NCI-H146 treated with DMSO at 0.1 percent for 48 hours (cell line): ENCODE results near the gene CCDC28B.

ENCODE experiments used
- DNase-seq: peaks from one replicate; lab custom pipeline; 2025; ENCODE audit not compliant: unreplicated experiment; lab: John Stamatoyannopoulos, UW

Gene CCDC28B

DNA sequence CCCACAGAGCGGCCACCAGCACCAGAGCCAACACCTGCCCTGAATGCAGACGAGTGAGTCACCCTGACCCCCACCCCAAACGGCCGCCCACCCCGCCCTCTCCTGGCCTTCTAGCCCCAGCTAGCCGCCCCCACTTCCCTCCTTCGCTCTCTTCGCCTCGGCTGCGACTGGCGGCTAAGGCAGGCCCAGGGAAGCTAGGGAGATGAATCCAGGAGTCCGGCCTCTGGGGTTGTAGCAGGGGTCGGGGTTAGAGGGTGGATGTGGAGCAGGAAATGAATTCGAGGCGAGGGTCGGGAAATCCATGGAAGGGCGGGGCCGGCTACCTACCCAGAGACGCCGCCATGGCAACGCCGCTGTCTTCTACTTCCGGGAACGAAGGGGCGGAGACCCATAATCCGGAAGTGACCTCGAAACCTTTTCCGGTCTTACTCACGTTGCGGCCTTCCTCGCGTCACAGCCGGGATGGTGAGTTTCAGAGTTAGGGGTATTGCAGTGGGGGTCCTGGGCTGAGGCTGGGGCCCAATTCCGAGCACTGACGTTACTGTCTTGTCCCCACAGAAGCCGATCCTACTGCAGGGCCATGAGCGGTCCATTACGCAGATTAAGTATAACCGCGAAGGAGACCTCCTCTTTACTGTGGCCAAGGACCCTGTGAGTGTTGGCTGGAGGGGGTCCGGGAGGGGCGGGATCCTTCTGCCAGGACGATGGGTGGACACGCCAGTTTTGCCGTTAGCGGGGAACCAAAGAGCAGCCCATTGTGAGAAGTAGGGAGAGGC is 21.8 kb downstream of the CCDC28B start, which contains the start of the genes EIF3I and TMEM234:
EIF3I (plus strand) TSS at position 428 of the 776 bp plus-strand sequence; CDS start at position 463, 35 bp downstream.
TMEM234 (minus strand) TSS at position 374 of the 776 bp plus-strand sequence; CDS start at position 343, 31 bp downstream.
- DNase-seq: peak; percentile 61

DNA sequence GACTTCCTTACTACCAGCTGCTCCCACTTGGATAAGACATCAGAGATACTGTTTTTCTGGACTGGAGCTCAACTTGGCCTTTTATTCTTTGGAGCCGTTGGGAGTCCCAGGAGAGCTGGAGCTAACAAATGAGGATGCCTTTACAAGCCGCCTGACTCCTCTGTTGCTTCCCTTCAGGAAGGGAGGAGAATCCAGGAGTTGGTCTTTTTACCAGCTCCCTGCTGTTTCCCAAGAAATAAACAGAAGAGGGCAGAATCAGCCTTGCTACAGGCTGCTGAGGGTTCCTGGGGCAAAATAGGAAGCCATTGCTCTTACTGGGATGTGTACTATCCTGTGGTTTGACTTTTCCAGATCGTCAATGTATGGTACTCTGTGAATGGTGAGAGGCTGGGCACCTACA is 23.3 kb downstream of the CCDC28B start:
- DNase-seq: no peak

DNA sequence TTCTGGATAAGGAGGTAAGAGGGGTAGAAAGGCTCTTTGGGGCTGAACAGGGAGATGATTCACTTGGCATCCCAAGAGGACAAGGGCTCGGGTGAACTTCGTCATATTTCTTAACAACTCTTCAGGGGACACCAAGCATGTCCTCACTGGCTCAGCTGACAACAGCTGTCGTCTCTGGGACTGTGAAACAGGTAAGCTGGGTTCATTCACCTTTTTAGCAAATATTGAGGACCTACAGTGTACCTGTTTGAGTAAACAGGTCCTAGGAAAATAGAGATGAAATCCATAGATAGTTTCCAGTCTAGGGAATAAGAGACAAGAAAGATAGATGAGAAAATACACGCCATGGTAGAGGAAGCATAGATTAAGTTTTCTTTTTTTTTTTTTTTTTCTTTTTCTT is 23.9 kb downstream of the CCDC28B start:
- DNase-seq: no peak

DNA sequence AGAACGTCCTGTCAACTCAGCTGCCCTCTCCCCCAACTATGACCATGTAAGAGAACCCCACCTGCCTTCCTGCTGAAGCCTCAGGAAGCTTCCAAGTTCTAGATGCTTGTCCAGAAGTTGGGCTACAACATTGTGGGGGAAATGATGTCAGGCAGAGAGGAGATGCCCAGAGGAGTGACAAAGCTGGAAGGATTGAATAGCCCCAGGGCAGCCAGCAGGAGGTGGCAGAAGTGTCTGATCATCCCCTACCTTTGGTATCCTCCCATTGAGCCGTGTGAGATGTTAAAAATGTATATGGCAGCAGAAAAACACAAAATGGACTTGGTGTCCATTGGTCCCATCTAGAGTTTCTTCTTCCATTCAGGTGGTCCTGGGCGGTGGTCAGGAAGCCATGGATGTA is 28.4 kb downstream of the CCDC28B start:
- DNase-seq: no peak

DNA sequence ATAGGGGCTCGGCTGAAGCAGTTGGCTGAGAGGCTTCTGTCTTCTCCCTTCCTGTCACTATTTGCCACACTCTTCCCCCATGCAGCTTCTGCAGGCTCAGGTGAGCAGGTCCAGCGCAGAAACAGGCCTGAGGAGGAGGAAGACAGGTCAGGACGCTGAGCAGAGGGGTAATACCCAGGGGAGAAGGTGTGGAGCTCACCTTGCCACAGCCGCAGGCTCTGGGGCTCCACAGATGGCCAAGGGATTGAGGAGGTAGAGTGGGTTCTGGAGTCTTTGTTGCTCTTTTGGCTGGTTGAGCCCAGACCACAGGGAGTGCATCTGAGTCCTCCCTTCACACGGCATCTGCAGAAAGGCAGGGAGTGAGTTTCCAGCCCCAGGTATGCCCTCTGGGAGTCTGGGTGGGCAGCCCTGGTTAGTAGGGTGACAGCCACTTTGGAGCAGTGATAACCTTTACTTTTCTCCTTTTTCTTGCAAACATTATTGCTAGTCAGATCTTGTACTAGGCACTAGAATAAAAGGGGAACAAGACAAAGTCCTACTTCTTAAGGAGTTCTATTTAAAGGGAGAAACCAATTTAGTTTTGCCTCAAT is 31.5 kb downstream of the CCDC28B start:
- no peak for DNase-seq

- no peak for DNase-seq
These were observed 32.3 kb downstream of the CCDC28B start for GRCh38 chr1:32232558-32233304.

GRCh38 chr1:32234792-32235191 is 34.4 kb downstream of the CCDC28B start:
- DNase-seq: no peak

DNA sequence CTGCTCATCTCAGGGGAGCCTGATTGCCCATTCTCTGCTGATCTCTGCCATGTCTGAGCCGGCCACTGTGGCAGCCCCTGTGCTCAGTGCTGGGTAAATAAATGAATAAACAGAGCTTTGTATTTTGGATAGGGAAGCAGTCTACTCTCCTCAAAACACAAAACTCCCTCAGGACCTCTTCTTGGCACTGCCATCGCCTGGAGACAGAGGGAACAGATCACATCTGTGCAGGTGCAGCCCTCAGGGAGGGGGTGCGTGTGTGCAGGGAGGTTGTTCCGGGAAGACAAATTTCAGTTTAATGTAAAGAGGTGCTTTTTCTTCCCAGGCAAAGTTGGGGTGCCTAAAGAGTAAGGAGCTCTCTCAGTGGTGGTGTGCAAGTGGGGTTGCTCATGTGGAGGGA is 38.9 kb downstream of the CCDC28B start:
- no peak for DNase-seq

DNA sequence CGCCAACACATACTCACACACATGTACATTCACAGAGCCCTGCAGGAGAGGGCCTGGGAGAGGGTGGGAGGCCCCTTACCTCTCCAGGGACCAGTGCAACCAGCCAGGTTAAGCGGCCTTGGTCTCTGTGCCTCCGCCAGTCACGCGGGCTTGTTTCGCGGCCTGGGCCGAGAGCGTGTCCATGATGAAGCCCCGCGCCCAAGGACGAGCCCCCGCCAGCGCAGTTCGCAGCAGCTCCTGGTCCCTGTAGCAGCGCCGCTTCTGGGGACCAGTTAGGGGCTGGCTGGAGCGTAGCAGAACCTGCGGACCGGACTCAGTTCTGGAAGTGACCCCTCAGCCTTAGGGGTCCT is 39.4 kb downstream of the CCDC28B start:
- no peak for DNase-seq

- DNase-seq: peak; percentile 83
These were observed 40.0 kb downstream of the CCDC28B start for GRCh38 chr1:32240140-32240951.

GRCh38 chr1:32241001-32241763 is 40.8 kb downstream of the CCDC28B start:
- DNase-seq: peak; percentile 48

DNA sequence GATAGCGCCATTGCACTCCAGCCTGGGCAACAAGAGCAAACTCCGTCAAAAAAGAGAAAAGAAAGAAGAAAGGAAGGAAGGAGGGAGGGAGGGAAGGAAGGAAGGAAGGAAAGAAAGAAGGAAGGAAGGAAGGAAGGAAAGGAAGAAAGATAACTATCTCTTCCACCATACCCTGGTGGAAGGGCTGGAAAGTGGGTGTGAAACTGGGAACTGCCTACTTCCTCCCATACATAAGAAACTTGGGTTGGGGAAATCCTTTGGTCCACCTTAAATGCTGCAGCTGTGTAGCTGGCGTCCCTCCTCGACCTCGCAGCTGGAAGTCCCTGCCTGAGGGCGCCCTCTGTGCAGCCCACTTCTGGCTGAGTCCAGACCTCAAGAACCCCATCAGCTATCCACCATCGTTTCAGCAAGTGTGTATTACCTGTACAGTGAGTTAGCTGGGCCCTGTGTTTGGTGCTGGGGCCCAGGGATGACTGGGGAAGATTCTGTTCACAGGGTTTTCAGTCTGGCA is 42.0 kb downstream of the CCDC28B start:
- no peak for DNase-seq

- no peak for DNase-seq
These were observed 46.5 kb downstream of the CCDC28B start, which contains the start of gene FAM167B for GRCh38 chr1:32246888-32247273. Gene FAM167B (plus strand): TSS chr1:32247222. CDS start chr1:32247422, 200 bp downstream.

DNA sequence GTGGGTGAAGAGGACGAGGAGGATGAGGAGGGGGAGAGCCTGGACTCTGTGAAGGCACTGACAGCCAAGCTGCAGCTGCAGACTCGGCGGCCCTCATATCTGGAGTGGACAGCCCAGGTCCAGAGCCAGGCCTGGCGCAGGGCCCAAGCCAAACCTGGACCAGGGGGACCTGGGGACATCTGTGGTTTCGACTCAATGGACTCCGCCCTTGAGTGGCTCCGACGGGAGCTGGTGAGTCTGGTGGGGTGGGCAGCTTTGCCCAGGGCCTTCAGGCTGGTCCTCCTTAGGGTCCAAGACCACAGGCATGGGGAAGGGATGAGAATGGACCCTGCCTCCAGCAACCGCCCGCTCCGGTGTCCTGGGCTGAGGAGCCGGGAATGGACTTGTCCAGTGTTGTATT is 47.1 kb downstream of the CCDC28B start:
- no peak for DNase-seq

GRCh38 chr1:32247983-32248889 is 47.8 kb downstream of the CCDC28B start:
- peak; percentile 36 for DNase-seq

DNA sequence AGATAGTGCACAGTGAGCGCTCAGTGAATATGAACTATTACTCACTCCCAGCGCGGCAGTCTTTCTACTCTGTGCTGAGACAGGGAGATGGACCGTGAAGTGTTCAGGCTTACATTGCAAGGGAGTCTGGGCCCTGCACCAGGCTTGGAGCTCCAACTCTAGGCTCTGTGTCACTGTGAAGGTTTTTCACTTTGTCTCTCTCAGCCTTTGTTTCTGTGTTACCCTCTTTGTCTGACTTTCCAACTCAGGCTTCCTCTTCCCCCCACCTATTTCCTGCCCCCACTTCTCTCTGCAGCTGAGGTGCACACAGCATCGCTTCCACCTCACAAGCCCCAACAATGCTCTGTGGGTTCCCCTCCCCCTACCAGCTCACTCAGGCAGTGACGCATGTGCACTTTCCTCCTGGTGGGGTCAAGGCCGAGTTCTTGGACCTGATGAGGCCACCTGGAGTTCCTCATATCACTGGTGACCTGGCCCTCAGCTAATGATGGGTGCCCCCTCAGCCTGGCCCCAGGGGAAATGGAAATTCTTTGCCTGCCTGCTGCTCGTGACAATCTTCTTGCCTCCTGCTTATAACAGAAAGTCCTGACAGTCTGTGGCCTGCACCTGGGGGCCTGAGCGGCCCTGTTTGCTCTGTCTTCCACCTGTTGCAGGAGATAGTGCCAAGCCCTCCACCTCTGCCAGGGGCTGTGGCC is 49.6 kb downstream of the CCDC28B start:
- DNase-seq: no peak

DNA sequence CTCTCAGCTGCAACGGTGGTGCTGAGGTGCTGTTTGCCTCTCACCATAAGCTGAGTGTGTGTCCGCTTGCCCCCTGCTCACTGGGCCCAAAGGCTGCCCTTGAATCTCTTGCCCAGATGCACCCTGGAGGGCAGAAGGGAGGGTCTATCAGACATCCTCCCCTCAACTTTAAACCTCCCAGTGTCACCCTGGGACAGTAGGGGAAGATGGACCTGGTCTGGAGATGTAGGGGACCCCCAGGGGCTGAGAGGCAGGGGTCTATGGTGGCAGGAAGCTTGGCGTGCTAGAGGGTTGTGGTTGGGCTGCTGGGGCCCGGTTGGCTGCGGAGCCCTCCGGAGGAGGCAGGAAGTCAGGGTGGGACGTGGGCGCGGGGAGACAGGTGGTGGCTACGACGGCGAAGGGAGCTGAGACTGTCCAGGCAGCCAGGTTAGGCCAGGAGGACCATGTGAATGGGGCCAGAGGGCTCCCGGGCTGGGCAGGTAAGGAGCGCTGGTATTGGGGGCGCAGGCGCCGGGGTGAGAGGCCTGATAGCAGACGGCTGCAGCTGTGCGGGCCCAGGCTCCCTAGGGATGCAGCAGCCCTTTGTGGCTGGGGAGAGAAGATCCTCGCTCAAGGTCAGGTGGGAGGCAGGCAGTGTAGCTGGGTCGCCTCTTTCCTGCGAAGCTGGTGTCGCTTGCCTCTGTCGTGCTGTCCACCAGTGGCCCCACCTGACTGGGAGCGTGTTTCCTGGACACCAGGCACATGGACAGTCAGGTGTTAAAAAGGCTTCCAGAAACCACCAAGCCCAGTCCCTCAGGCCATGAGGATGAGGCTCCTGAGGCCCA is 50.7 kb downstream of the CCDC28B start, which contains the start of gene LCK:
LCK (plus strand) TSS at position 373 of the 824 bp plus-strand sequence. CDS start 23,065 bp downstream, outside the sequence.
- DNase-seq: no peak
